Large intestine (tissue), 3 donors: ENCODE results near the gene MPRIP. TPM values are rescaled to one million over a fixed set of nuclear protein-coding genes. Genes with fewer than 3 reads are reported as not detected.

Experiments
- DNase-seq, 2 donors: peaks; one replicate each; pipeline versions ENCODE4 v3.0.0 to v3.0.0-alpha.2; 2013
- H3K27ac ChIP-seq: one replicate; pipeline ENCODE4 v1.5.1; 2013; ENCODE audit warnings: low read length
- H3K27me3 ChIP-seq: 2 replicates; pipeline ENCODE4 v1.6.1; 2013; ENCODE audit warnings: low read length; ENCODE audit not compliant: control insufficient read depth, insufficient read depth
- H3K36me3 ChIP-seq: 2 replicates; pipeline ENCODE4 v1.6.1; 2013; ENCODE audit warnings: low read length; ENCODE audit not compliant: control insufficient read depth, insufficient read depth
- H3K4me1 ChIP-seq: one replicate; pipeline ENCODE4 v1.6.1; 2013; ENCODE audit warnings: low read length; ENCODE audit not compliant: control insufficient read depth, insufficient read depth
- H3K4me3 ChIP-seq: one replicate; pipeline ENCODE4 v1.5.1; 2013; ENCODE audit warnings: low read length
- H3K9me3 ChIP-seq: one replicate; pipeline ENCODE4 v1.6.1; 2013; ENCODE audit warnings: mild to moderate bottlenecking, low read depth, low read length, moderate library complexity; ENCODE audit not compliant: control insufficient read depth
- WGBS: methylation state at CpG from one replicate; pipeline ENCODE4 v1.1.5; 2013; ENCODE audit warnings: low lambda C conversion rate; ENCODE audit not compliant: insufficient coverage; 5-methylcytosine and 5-hydroxymethylcytosine counted together
- polyA plus RNA-seq: library from polyadenylated mRNA; unstranded; fragments of 120-200 nt; gene quantifications from one replicate; pipeline ENCODE4 v1.2.1, GENCODE V29; 2013

MPRIP gene
- polyA plus RNA-seq, 1 donor = 178 TPM

DNA sequence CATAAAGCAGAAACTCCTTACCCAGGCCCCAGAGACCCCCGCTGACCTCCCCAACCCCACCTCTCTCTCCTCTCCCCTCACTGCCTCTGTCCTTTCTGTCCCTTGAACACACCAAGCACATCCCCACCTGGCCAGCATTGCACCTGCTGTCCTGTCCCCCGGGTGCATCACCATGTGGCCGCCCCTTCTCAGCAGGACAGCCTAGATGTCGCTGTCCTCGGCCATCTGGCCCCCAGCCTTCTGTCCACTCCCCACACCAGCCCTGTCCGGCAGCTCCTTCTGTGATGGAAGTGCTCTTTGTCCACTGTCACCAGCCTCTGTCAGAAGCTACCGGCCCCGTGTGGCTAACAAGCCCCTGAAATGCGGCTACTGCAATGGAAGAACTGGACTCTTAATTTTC is 12.3 kb upstream of the MPRIP start:
- Histone ChIP-seq H3K36me3 (no peaks in the 10 kb centered on the region), H3K27ac (peak overlapping the region; percentile 92), H3K4me1 (peaks cover 36% of the 10 kb centered on the region), H3K4me3 (no peak overlapping the region), H3K27me3 (no peaks in the 10 kb centered on the region), H3K9me3 (no peaks in the 10 kb centered on the region)
- no CpG with 5 or more reads among the region's 9 CpGs for WGBS
- DNase-seq = no peak

DNA sequence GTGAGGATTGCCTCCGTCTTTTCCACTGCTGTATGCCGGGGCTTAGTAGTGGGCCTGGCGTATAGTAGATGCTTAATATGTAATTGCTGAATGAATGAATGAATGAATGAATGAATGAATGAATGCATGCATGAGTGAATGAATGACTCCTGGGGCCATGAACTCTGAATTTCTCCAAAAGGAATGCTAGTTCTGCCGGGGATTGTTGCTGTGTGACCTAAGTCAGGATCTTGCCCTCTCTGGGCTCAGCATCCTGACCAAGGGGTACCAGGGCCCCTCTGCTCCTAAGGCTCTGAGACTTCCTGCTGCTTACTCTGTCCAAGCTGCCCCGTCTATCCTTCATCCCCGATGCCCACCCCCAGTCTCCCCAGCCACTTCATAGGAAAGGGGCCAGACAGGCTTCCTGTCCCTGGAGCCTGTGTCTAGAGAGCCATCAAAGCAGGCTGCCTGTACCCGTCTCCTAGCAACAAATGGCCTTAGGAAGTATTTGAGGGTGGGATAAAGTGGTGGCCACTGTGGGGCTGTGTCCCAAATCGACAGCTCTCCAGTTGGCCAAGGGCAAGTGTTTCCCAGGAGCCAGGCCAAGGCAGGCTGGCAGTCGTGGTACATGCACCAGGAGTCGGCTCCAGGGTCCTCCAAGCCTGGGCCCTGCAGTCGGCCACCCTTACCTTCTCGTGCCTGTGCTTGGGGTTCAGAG is 11.6 kb upstream of the MPRIP start:
- H3K9me3 ChIP-seq = no peaks in the 10 kb centered on the region
- no CpG with 5 or more reads among the region's 12 CpGs for WGBS
- no peak for DNase-seq

DNA sequence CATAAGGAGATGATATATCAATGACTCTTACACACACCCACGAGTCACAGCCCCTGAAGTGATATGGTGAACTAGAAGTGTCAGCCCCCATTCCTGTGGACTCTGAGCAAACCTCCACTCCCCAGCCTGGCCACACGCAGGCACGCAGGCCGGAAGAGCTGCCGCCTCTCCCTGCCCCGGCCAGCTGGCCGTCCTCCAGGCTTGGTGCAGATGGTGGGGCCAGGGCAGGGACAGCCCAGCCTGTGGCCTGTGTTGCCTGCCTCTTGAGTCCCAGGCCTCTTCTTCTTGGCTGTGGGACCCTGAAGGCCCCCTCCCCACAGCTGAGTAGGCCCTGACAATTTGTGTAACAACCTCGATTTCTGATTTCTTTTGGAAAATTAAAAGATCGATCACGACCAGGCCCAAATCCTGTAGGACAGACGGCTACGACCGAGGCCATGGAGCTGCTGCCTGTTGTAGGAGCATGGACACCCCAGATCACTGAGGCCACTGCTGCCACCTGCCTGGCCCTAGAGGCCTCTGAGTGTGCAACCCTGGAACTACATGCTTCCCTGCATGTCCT is 10.0 kb upstream of the MPRIP start:
- H3K27ac ChIP-seq = no peak overlapping the region
- H3K4me1 ChIP-seq = peaks cover 34% of the 10 kb centered on the region
- DNase-seq = peak in 1 of 2 donors; percentile 33
- H3K9me3 ChIP-seq = no peaks in the 10 kb centered on the region
- H3K27me3 ChIP-seq = no peaks in the 10 kb centered on the region
- no peak overlapping the region for H3K4me3 ChIP-seq
- WGBS = no CpG with 5 or more reads among the region's 13 CpGs
- H3K36me3 ChIP-seq = no peaks in the 10 kb centered on the region

More for the DNA sequence above, 11.6 kb upstream of the MPRIP start:
- Histone ChIP-seq H3K27me3 (no peaks in the 10 kb centered on the region), H3K27ac (no peak overlapping the region), H3K4me3 (no peak overlapping the region), H3K4me1 (peaks cover 36% of the 10 kb centered on the region), H3K36me3 (no peaks in the 10 kb centered on the region)

DNA sequence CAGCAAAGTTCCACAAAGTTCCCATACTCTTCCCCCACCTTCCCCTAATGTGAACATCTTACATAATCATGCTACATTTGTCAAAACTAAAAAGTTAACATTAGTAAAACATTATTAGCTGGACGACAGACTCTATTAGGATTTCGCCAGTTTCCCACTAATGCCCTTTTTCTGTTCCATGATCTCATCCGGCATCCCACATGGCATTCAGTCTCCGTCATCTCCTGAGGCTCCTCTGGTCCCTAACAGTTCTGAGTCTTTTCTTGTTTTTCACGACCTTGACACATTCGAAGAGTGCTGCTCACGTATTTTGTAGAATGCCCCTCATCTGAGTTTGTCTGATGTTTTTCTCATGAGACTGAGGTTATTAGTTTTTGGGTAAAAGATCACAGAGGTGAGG is 8.8 kb upstream of the MPRIP start:
- no CpG with 5 or more reads among the region's 7 CpGs for WGBS
- H3K4me1 ChIP-seq = peaks cover 24% of the 10 kb centered on the region
- no peak overlapping the region for H3K27ac ChIP-seq

DNA sequence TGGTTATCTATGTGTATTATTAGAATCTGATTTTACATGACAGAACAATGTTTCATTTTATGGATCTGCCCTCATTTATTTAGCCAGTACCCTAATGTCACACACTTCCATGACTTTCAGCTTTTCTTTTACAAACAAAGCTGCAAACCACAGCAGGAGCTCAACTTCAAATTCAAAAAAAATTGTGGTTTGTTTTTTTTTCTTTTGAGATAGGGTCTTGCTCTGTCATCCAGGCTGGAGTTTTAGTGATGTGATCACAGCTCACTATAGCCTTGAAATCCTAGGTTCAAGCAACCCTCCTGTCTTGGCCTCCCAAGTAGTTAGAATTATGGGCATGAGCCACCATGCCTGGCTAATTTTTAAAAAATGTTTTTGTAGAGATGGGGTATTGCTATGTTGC is 8.2 kb upstream of the MPRIP start:
- DNase-seq = no peak
- no peaks in the 10 kb centered on the region for H3K27me3 ChIP-seq
- no peak overlapping the region for H3K4me3 ChIP-seq
- H3K27ac ChIP-seq = no peak overlapping the region
- H3K4me1 ChIP-seq = peaks cover 18% of the 10 kb centered on the region
- no peaks in the 10 kb centered on the region for H3K36me3 ChIP-seq
- H3K9me3 ChIP-seq = no peaks in the 10 kb centered on the region

More for the DNA sequence above, 8.8 kb upstream of the MPRIP start:
- no peaks in the 10 kb centered on the region for H3K27me3 ChIP-seq
- H3K36me3 ChIP-seq = no peaks in the 10 kb centered on the region
- DNase-seq = no peak
- H3K9me3 ChIP-seq = no peaks in the 10 kb centered on the region
- no peak overlapping the region for H3K4me3 ChIP-seq

DNA sequence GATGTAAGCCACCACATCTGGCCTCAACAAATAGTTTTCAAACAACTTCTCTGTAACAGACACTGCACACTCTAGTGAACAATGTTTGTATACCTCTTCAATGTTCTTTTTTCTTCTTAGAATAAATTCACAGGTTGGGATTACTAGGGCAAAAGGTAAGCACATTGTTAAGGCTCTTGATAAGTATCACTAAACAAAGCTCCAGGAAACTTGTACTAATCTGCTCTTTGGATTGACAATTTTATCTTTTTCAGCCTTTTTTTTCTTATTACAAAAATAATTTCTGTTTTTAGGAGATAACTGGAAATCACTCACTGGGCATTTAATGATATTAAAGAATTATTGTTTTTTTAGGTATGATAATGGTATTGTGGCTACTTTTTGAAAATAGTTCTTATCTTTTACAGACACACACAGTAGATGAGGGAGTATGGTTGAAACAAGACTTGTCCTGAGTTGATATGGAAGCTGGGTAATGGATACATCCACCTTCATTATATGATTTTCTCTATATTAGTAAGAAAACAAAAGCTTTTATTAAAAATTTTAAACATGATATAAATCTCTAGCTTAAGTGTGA is 7.7 kb upstream of the MPRIP start:
- Histone ChIP-seq H3K4me1 (peaks cover 16% of the 10 kb centered on the region), H3K9me3 (no peaks in the 10 kb centered on the region), H3K4me3 (no peak overlapping the region), H3K36me3 (no peaks in the 10 kb centered on the region), H3K27me3 (no peaks in the 10 kb centered on the region), H3K27ac (no peak overlapping the region)
- no peak for DNase-seq

DNA sequence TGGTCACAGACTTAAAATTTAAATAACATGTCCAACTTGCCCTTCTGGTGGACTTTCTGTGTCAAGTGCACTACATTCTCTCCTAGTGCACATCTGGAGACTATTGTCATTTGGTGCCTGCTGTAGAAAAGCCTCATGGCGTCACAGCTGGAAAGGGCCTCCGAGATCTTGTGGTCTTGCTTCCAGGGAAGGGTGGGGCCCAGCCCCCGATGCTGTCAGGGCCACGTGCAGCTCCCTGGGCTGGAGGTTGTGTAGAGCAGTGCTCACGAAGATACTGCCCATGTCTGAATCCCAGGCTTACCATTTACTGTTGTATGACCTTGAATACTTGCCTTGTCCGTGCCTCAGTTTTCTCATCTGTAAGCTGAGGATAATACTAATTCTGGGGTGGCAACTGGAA is 6.8 kb upstream of the MPRIP start:
- Histone ChIP-seq H3K36me3 (no peaks in the 10 kb centered on the region), H3K27me3 (no peaks in the 10 kb centered on the region), H3K27ac (no peak overlapping the region), H3K9me3 (no peaks in the 10 kb centered on the region), H3K4me3 (no peak overlapping the region), H3K4me1 (peaks cover 18% of the 10 kb centered on the region)
- no peak for DNase-seq
- WGBS = no CpG with 5 or more reads among the region's 6 CpGs

DNA sequence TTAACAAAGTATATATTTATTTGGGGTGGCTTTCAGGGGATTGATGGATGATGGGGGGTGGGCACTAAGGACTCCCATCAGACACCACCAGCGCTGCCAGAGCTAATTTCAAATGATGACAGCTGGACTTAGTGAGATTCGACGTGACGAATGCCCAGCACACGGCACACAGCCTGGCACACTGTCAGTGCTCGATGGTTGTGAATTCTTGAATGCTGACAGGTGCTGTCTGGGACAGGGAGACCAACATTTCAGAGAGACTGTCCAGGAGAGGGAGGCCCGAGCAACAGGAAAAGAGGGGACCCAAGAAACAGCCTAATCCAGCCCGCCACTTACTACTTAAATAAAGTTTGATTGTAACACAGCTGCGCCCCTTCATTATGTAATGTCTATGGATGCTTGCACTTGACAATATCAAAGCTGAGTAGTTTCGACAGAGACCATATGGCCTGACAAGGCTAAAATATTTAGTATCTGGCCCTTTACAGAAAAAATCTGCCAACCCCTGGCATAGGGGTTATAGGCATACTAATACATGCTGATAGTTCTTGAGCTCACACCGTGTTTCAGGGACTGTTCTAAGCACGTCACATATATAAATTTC is 6.2 kb upstream of the MPRIP start:
- Histone ChIP-seq H3K9me3 (no peaks in the 10 kb centered on the region), H3K36me3 (no peaks in the 10 kb centered on the region), H3K4me3 (no peak overlapping the region), H3K4me1 (peaks cover 21% of the 10 kb centered on the region), H3K27ac (no peak overlapping the region), H3K27me3 (no peaks in the 10 kb centered on the region)
- WGBS = no CpG with 5 or more reads among the region's 12 CpGs
- DNase-seq = no peak

DNA sequence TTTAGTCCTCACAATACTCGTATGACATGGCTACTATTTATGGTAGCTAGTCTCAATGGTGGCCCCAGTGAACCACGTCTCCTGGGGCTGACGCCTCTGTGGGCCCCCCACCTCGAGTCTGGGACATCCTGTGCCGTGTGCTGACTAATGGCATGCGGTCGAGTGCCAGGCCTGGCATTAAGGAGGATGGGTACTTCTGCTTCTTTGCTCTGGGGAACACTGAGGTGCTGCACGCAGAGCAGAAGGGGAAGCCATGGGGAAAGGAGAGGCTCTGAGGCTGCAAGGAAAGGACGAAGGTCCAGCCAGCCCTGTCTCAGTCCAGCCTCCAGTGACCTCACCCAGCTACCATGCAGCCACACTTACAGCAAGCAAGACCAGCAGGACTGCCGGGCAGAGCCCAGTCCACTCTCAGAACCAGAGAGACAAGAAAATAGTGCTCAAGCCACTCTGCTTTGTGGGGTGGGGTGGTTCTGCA is 5.7 kb upstream of the MPRIP start:
- no CpG with 5 or more reads among the region's 10 CpGs for WGBS
- Histone ChIP-seq H3K27ac (no peak overlapping the region), H3K9me3 (no peaks in the 10 kb centered on the region), H3K4me1 (peaks cover 26% of the 10 kb centered on the region), H3K36me3 (no peaks in the 10 kb centered on the region), H3K4me3 (no peak overlapping the region), H3K27me3 (no peaks in the 10 kb centered on the region)
- no peak for DNase-seq

DNA sequence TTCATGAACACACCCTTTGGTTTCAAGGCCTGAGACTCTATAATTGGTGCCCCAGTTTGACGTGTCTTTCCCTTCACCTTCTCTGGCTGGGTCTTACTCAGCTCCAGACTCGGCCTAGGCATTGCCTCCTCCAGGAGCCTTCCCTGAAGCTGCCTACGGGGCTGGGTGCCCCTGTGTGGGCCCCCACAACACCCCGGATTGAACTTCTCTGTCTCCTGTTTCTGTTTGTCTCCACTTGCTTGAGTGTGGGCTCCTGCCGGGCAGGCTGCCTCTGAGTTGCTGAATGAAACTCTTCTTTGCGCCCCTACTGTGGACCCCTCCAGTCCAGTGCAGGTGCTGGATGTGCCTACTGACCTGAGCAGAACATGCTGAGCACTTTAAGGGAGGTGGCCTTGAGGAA is 2.3 kb upstream of the MPRIP start:
- no peaks in the 10 kb centered on the region for H3K27me3 ChIP-seq
- no peaks in the 10 kb centered on the region for H3K9me3 ChIP-seq
- DNase-seq = peak in 1 of 2 donors; percentile 32
- H3K36me3 ChIP-seq = no peaks in the 10 kb centered on the region
- peak overlapping the region; percentile 3 for H3K27ac ChIP-seq
- no peak overlapping the region for H3K4me3 ChIP-seq
- WGBS = no CpG with 5 or more reads among the region's 6 CpGs
- peaks cover 24% of the 10 kb centered on the region for H3K4me1 ChIP-seq
